ENCODE results near the gene DDAH1.

DNA sequence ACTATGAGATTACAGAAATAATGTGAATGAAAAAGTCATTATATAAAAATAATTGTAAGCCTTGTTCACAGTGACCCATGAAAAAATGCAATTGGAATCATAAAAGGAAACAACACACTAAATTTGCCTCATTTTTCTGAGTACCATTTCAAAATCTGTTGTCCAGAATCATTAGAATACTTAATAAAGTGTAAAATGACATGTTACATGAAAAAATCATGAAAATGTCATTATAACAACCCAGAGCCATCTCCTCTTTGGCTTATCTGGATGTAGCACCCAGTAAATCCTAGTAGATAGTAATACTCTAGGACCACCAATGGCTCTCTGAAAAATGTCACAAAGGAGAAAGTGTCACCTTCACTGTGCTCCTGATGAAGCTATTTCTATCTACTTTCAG is 76.5 kb downstream of the DDAH1 start:
- TF ChIP-seq, protein P1, sequence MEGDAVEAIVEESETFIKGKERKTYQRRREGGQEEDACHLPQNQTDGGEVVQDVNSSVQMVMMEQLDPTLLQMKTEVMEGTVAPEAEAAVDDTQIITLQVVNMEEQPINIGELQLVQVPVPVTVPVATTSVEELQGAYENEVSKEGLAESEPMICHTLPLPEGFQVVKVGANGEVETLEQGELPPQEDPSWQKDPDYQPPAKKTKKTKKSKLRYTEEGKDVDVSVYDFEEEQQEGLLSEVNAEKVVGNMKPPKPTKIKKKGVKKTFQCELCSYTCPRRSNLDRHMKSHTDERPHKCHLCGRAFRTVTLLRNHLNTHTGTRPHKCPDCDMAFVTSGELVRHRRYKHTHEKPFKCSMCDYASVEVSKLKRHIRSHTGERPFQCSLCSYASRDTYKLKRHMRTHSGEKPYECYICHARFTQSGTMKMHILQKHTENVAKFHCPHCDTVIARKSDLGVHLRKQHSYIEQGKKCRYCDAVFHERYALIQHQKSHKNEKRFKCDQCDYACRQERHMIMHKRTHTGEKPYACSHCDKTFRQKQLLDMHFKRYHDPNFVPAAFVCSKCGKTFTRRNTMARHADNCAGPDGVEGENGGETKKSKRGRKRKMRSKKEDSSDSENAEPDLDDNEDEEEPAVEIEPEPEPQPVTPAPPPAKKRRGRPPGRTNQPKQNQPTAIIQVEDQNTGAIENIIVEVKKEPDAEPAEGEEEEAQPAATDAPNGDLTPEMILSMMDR (IDR thresholded peaks at IDR 0.05; ENCODE audit: poor library complexity) = no peak
- no peak for TF ChIP-seq EZH2 (IDR thresholded peaks at IDR 0.05; ENCODE audit: borderline replicate concordance)
- no peak for TF ChIP-seq EZH2phosphoT487 (IDR thresholded peaks at IDR 0.05; ENCODE audit: low read depth, severe bottlenecking, unreplicated experiment)
